Measurements from ENCODE around the gene LRP2BP.
"Not testable (repeated sequence)": the region's sequence is repeated elsewhere in the genome, so short reads cannot be mapped to it uniquely, and the experiment has no call there.

- TF ChIP-seq CTCF (IDR thresholded peaks at IDR 0.05; ENCODE audit: low read length); EZH2 (optimal IDR thresholded peaks at IDR 0.05; ENCODE audit: low read depth, low read length); EZH2phosphoT487 (IDR thresholded peaks at IDR 0.05; ENCODE audit: low read length): not testable (repeated sequence)
Observed at GRCh38 chr4:185362570-185362969, 33.2 kb downstream of the LRP2BP start.

All from MM.1S (cell line).